NT2/D1 (cell line): ENCODE measurements around the gene APBA2.

Experiments
- DNase-seq: peaks from one replicate; pipeline ENCODE4 v3.0.0-alpha.2; 2011; ENCODE audit warnings: low read depth, low spot score
- H3K27me3 ChIP-seq: 2 replicates; pipeline ENCODE4 v1.6.0; 2011; ENCODE audit warnings: mild to moderate bottlenecking; ENCODE audit not compliant: insufficient read length, insufficient read depth
- H3K36me3 ChIP-seq: 2 replicates; pipeline ENCODE4 v1.6.1; 2011; ENCODE audit warnings: mild to moderate bottlenecking, low read length, mixed read lengths; ENCODE audit not compliant: insufficient read depth, insufficient read length
- H3K4me1 ChIP-seq: 2 replicates; pipeline ENCODE4 v1.5.1; 2011; ENCODE audit not compliant: insufficient read depth, insufficient read length
- H3K4me3 ChIP-seq: 2 replicates; pipeline ENCODE4 v1.5.1; 2011; ENCODE audit warnings: low read depth; ENCODE audit not compliant: insufficient read length
- H3K9ac ChIP-seq: 2 replicates; pipeline ENCODE4 v1.6.0; 2011; ENCODE audit warnings: low read depth; ENCODE audit not compliant: insufficient read length
- H3K9me3 ChIP-seq: 2 replicates; pipeline ENCODE4 v1.5.1; 2011; ENCODE audit warnings: mild to moderate bottlenecking, low read length; ENCODE audit not compliant: insufficient read depth
- SUZ12 ChIP-seq: IDR thresholded peaks from 2 replicates; pipeline ENCODE4 v1.6.1; 2011; ENCODE audit not compliant: insufficient read length, insufficient read depth; ENCODE audit errors: extremely low read depth
- YY1 ChIP-seq: IDR thresholded peaks from 2 replicates; pipeline ENCODE4 v1.6.1; 2011; ENCODE audit not compliant: insufficient read length, insufficient read depth
- ZNF274 ChIP-seq: IDR thresholded peaks from 2 replicates; pipeline ENCODE4 v1.6.1; 2011; ENCODE audit warnings: mild to moderate bottlenecking, low read depth, low read length

APBA2 gene

GRCh38 chr15:28936081-28936480, 50.3 kb downstream of the APBA2 start:
- Histone ChIP-seq H3K36me3 (no peaks in the 10 kb centered on the region), H3K4me3 (no peak overlapping the region), H3K9ac (no peak overlapping the region), H3K9me3 (no peaks in the 10 kb centered on the region), H3K4me1 (peaks cover 10% of the 10 kb centered on the region), H3K27me3 (no peaks in the 10 kb centered on the region)
- TF ChIP-seq YY1: no peak
- TF ChIP-seq SUZ12: no peak
- TF ChIP-seq ZNF274: no peak
- DNase-seq: no peak

GRCh38 chr15:28936481-28936881, 50.7 kb downstream of the APBA2 start:
- H3K9ac ChIP-seq: peak overlapping the region; percentile 10
- peaks cover 10% of the 10 kb centered on the region for H3K4me1 ChIP-seq
- no peak for TF ChIP-seq SUZ12
- TF ChIP-seq YY1: no peak
- TF ChIP-seq ZNF274: no peak
- H3K4me3 ChIP-seq: no peak overlapping the region
- no peak for DNase-seq
- H3K36me3 ChIP-seq: no peaks in the 10 kb centered on the region
- no peaks in the 10 kb centered on the region for H3K27me3 ChIP-seq
- H3K9me3 ChIP-seq: no peaks in the 10 kb centered on the region

GRCh38 chr15:28937271-28937670, 51.5 kb downstream of the APBA2 start:
- TF ChIP-seq YY1 (no peak), ZNF274 (no peak), SUZ12 (no peak)
- Histone ChIP-seq H3K36me3 (no peaks in the 10 kb centered on the region), H3K4me3 (no peak overlapping the region), H3K4me1 (peaks cover 10% of the 10 kb centered on the region), H3K9ac (no peak overlapping the region), H3K9me3 (no peaks in the 10 kb centered on the region), H3K27me3 (no peaks in the 10 kb centered on the region)
- no peak for DNase-seq

- Histone ChIP-seq H3K9me3 (peaks cover 11% of the 10 kb centered on the region; the same call in 1 of the 2 replicates), H3K4me1 (no peaks in the 10 kb centered on the region), H3K27me3 (no peaks in the 10 kb centered on the region), H3K4me3 (no peak overlapping the region), H3K36me3 (peaks cover 5% of the 10 kb centered on the region), H3K9ac (no peak overlapping the region)
- TF ChIP-seq SUZ12 (no peak), ZNF274 (no peak), YY1 (no peak)
- DNase-seq: no peak
Measured at GRCh38 chr15:28942046-28942445, 56.3 kb downstream of the APBA2 start.

- TF ChIP-seq YY1 (no peak), ZNF274 (no peak), SUZ12 (no peak)
- no peaks in the 10 kb centered on the region for H3K27me3 ChIP-seq
- H3K36me3 ChIP-seq: peaks cover 5% of the 10 kb centered on the region
- no peak for DNase-seq
- no peaks in the 10 kb centered on the region for H3K4me1 ChIP-seq
- peaks cover 11% of the 10 kb centered on the region; the same call in 1 of the 2 replicates for H3K9me3 ChIP-seq
- no peak overlapping the region for H3K9ac ChIP-seq
- no peak overlapping the region for H3K4me3 ChIP-seq
Measured at GRCh38 chr15:28942571-28942970, 56.8 kb downstream of the APBA2 start.

- Histone ChIP-seq H3K27me3 (no peaks in the 10 kb centered on the region), H3K4me1 (no peaks in the 10 kb centered on the region), H3K4me3 (no peak overlapping the region), H3K9me3 (peaks cover 11% of the 10 kb centered on the region; the same call in 1 of the 2 replicates), H3K9ac (no peak overlapping the region), H3K36me3 (peaks cover 5% of the 10 kb centered on the region)
- no peak for TF ChIP-seq SUZ12
- no peak for TF ChIP-seq ZNF274
- TF ChIP-seq YY1: no peak
- no peak for DNase-seq
Measured at GRCh38 chr15:28943146-28943545, 57.4 kb downstream of the APBA2 start.

- no peak overlapping the region for H3K4me3 ChIP-seq
- no peak for DNase-seq
- TF ChIP-seq YY1 (no peak), ZNF274 (no peak), SUZ12 (no peak)
- peaks cover 5% of the 10 kb centered on the region for H3K36me3 ChIP-seq
- H3K9me3 ChIP-seq: peaks cover 11% of the 10 kb centered on the region; the same call in 1 of the 2 replicates
- no peaks in the 10 kb centered on the region for H3K4me1 ChIP-seq
- no peak overlapping the region for H3K9ac ChIP-seq
- no peaks in the 10 kb centered on the region for H3K27me3 ChIP-seq
Measured at GRCh38 chr15:28943611-28944230, 57.9 kb downstream of the APBA2 start.
